GM10248 (cell line): ENCODE data around the gene PARD3B.

Source experiments
- CTCF ChIA-PET: fragments of 300-600 bp; sonication (Branson Sonifier 250); formaldehyde crosslinking; extraction: SDS; loops from one replicate; lab custom pipeline; 2021; ENCODE audit warnings: antibody characterized with exemption; lab: Yijun Ruan, JAX
- POLR2A ChIA-PET: fragments of 350-650 bp; sonication (Branson Sonifier 250); formaldehyde crosslinking; extraction: SDS; loops from one replicate; lab custom pipeline; 2020; ENCODE audit warnings: antibody characterized with exemption; lab: Yijun Ruan, JAX
- DNase-seq: peaks from one replicate; pipeline ENCODE4 v3.0.0; 2012; ENCODE audit errors: extremely low spot score
- CTCF ChIP-seq: IDR thresholded peaks from 2 replicates; pipeline ENCODE4 v1.5.1; 2012; ENCODE audit warnings: mild to moderate bottlenecking, low read depth; ENCODE audit errors: extremely low read depth, missing control alignments, control extremely low read depth

PARD3B gene

GRCh38 chr2:205658068-205658467, 1112.8 kb downstream of the PARD3B start:
- TF ChIP-seq CTCF: no peak
- CTCF ChIA-PET: interaction anchor here (1.7 kb wide), 1 partner anchor 17 kb away, joined by 3 read pairs; no protein-coding TSS in a partner anchor
- DNase-seq: no peak
- POLR2A ChIA-PET: no interaction called here

DNA sequence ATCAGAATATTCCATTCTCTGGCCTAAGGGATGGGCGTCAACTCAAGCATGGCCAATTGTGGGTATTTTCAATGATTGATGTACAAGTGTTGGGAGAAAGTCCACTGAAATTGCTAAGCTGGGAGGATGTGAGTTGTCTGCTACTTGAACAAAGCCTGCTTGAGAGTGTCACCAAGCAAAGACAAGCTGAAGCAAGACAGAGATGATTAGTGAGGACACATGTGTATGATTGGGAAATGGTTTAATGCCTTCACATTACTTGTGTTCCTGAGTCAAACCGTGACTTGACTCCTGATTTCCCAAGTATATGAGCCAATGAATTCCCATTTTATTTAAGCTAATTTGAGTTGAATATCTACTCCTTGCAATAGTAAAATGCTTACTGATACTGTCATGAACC, 1113.3 kb downstream of the PARD3B start:
- CTCF ChIA-PET: interaction anchor here (1.7 kb wide), 1 partner anchor 17 kb away, joined by 3 read pairs; no protein-coding TSS in a partner anchor
- TF ChIP-seq CTCF: no peak
- POLR2A ChIA-PET: no interaction called here
- DNase-seq: no peak

GRCh38 chr2:205659922-205660321, 1114.6 kb downstream of the PARD3B start:
- DNase-seq: no peak
- ChIA-PET CTCF (interaction anchor here (1.0 to 2.0 kb wide), 3 partner anchors 9 to 20 kb away, joined by 4 to 12 read pairs (median 4); no protein-coding TSS in a partner anchor), POLR2A (no interaction called here)
- no peak for TF ChIP-seq CTCF

- TF ChIP-seq CTCF: no peak
- CTCF ChIA-PET: interaction anchor here (1.0 to 2.0 kb wide), 3 partner anchors 9 to 19 kb away, joined by 4 to 12 read pairs (median 4); no protein-coding TSS in a partner anchor
- POLR2A ChIA-PET: no interaction called here
- DNase-seq: peak; percentile 31
Measured at GRCh38 chr2:205660521-205661124, 1115.3 kb downstream of the PARD3B start.

DNA sequence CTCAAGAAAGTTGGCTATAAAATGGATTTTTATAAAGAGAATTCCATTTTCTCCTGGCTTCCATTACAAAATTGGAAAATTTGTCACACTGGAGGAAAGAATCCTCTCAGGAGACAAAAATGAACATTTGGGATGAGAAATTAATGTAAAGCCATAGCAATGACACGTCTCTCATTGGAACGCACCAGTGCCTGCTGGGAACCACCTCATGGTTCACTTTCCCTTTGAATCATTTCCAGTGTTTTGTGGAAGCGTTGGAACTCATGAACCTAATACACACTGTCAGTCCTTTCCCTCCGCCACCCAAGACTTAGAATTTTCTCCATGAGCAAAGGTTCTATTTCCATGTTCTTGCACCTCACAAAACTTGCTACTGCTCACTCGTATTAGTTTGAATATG, 1116.0 kb downstream of the PARD3B start:
- ChIA-PET CTCF (interaction anchor here (2.0 kb wide), 2 partner anchors 10 to 18 kb away, joined by 6 to 12 read pairs; no protein-coding TSS in a partner anchor), POLR2A (no interaction called here)
- no peak for DNase-seq
- no peak for TF ChIP-seq CTCF

- no peak for DNase-seq
- ChIA-PET CTCF (interaction anchor here (2.0 to 2.7 kb wide), 2 partner anchors 13 to 17 kb away, joined by 6 to 21 read pairs; no protein-coding TSS in a partner anchor), POLR2A (no interaction called here)
- no peak for TF ChIP-seq CTCF
Measured at GRCh38 chr2:205662206-205662965, 1117.1 kb downstream of the PARD3B start.
